H1 (cell line): ENCODE results near the gene TTC9. TPM values are rescaled to one million over a fixed set of nuclear protein-coding genes. Genes with fewer than 3 reads are reported as not detected.

Experiments used
- KDM5A ChIP-seq: fragments of 200-600 bp; IDR thresholded peaks from 2 replicates; pipeline ENCODE4 v1.7.1; 2012; ENCODE audit warnings: mild to moderate bottlenecking, low read length, inconsistent platforms, mixed read lengths
- polyA plus RNA-seq, 7 experiments: library from polyadenylated mRNA; depleted of rRNA in 3 of 7; stranded (reverse) in 5 of 7; unstranded in 2 of 7; fragments of >200 nt in 5 of 7; fragments of 200-250 nt in 2 of 7; gene quantifications; 1 replicate in 5 of 7; 2 replicates in 1 of 7; 4 replicates in 1 of 7; pipeline versions ENCODE4 v1.2.1 to v1.2.3, GENCODE V29; 2011 to 2013; ENCODE audit warnings: missing spikeins in 2 of 7, mixed read lengths in 2 of 7
- total RNA-seq: library from RNA; stranded (reverse); fragmentation: NEBNext Ultra II Directional; extraction: Animal tissue kit (Norgen Biotek cat#: 25700); gene quantifications from 2 replicates; pipeline ENCODE4 v1.2.1, GENCODE V29; 2021

The TTC9 gene
- total and polyA plus RNA-seq, 2 of the 8 experiments (the other 6 are each of a cell fraction or from before 2014, with no cell fraction given): 21.0 to 29.5 TPM

DNA sequence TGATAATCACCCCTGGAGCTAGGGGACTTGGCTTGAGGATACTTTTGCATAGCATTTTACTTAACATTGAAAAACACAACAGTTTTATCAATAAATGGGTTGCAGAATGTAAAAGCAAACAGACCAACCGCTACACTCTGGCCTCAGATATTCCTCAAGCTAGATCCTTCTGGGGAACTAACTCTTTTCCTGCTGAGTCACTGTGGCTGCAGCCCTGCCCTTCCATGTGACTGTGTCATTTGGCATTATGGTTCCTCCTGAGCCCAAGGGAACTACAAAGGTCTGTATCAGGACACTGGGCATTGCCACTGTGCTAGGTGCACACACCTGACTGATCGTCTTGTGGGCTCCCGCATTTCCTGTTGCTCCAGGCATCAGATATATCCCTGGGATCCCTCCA, 56.6 kb downstream of the TTC9 start (continued):
- TF ChIP-seq KDM5A: no peak
